CD14-positive monocyte (primary cell): ENCODE measurements around the gene GNPTAB. TPM values are rescaled to one million over a fixed set of nuclear protein-coding genes. Genes with fewer than 3 reads are reported as not detected.
A peak's percentile ranks its signal among the peaks of the same experiment; 100 is the strongest.

Source experiments
- DNase-seq, 3 donors: peaks; one replicate each; pipeline ENCODE4 v3.0.0-alpha.2; 2011 to 2022
- H2AFZ ChIP-seq: 2 replicates; pipeline ENCODE4 v1.6.0; 2012; ENCODE audit warnings: mild to moderate bottlenecking, low read depth, low read length, inconsistent platforms; ENCODE audit not compliant: insufficient read depth, poor library complexity, severe bottlenecking
- H3K27ac ChIP-seq, 2 donors: 1 replicate in 1 of 2; 2 replicates in 1 of 2; pipeline ENCODE4 v1.5.1; 2012 to 2013; ENCODE audit warnings: low read length in 2 of 2, control low read depth in 1 of 2, inconsistent platforms in 1 of 2, low read depth in 1 of 2, mild to moderate bottlenecking in 1 of 2
- H3K27me3 ChIP-seq, 2 donors: one replicate each; pipeline versions ENCODE4 v1.6.0 to v1.6.1; 2011 to 2013; ENCODE audit warnings: low read length in 2 of 2; ENCODE audit not compliant: control insufficient read depth in 2 of 2, insufficient read depth in 2 of 2
- H3K36me3 ChIP-seq, 2 donors: replicated peaks in 1 of 2; 1 replicate in 1 of 2; 2 replicates in 1 of 2; pipeline versions ENCODE4 v1.5.1 to v1.6.1; 2012 to 2013; ENCODE audit warnings: low read length in 2 of 2, control low read depth in 1 of 2, inconsistent platforms in 1 of 2, mild to moderate bottlenecking in 1 of 2; ENCODE audit not compliant: insufficient read depth in 2 of 2, control insufficient read depth in 1 of 2
- H3K4me1 ChIP-seq, 2 donors: 1 replicate in 1 of 2; 2 replicates in 1 of 2; pipeline versions ENCODE4 v1.5.1 to v1.6.1; 2012 to 2013; ENCODE audit warnings: low read length in 2 of 2, control low read depth in 1 of 2, inconsistent platforms in 1 of 2, mild to moderate bottlenecking in 1 of 2, moderate library complexity in 1 of 2; ENCODE audit not compliant: insufficient read depth in 2 of 2, control insufficient read depth in 1 of 2
- H3K4me2 ChIP-seq: replicated peaks from 2 replicates; pipeline ENCODE3; 2012; ENCODE audit warnings: low read length, moderate library complexity, mild to moderate bottlenecking; ENCODE audit not compliant: poor library complexity, severe bottlenecking; ENCODE audit errors: extremely low read depth
- H3K4me3 ChIP-seq, 3 experiments: fragments of 200-600 bp in 1 of 3; sonication (generic) in 1 of 3; replicated peaks in 1 of 3; 1 replicate in 2 of 3; 2 replicates in 1 of 3; pipeline ENCODE4 v1.5.1; 2011 to 2013; ENCODE audit warnings: low read length in 3 of 3, mild to moderate bottlenecking in 3 of 3, control low read depth in 2 of 3, low read depth in 2 of 3, inconsistent platforms in 1 of 3, moderate library complexity in 1 of 3
- H3K79me2 ChIP-seq: 2 replicates; pipeline ENCODE4 v1.6.0; 2012; ENCODE audit warnings: mild to moderate bottlenecking, control low read depth, inconsistent platforms, low read length, moderate library complexity; ENCODE audit not compliant: insufficient read depth
- H3K9ac ChIP-seq: 2 replicates; pipeline ENCODE4 v1.6.0; 2017; ENCODE audit warnings: low read length, mild to moderate bottlenecking; ENCODE audit not compliant: insufficient read depth, poor library complexity, severe bottlenecking
- H3K9me3 ChIP-seq, 2 donors: replicated peaks in 1 of 2; 1 replicate in 1 of 2; 2 replicates in 1 of 2; pipeline versions ENCODE4 v1.5.1 to v1.6.1; 2012 to 2013; ENCODE audit warnings: low read length in 2 of 2, control low read depth in 1 of 2; ENCODE audit not compliant: control insufficient read depth in 1 of 2, insufficient read depth in 1 of 2
- H4K20me1 ChIP-seq: 2 replicates; pipeline ENCODE4 v1.6.0; 2012; ENCODE audit warnings: mild to moderate bottlenecking, low read length, control low read depth, moderate library complexity; ENCODE audit not compliant: insufficient read depth
- H3K27ac Mint-ChIP-seq, 7 donors: one replicate each; pipeline ENCODE4 v1.8.0; 2020; ENCODE audit warnings: mild to moderate bottlenecking in 7 of 7, mixed read lengths in 7 of 7, moderate library complexity in 6 of 7, inconsistent platforms in 2 of 7
- H3K27me3 Mint-ChIP-seq, 3 donors: one replicate each; pipeline ENCODE4 v1.8.0; 2021 to 2022; ENCODE audit warnings: low read depth in 3 of 3, mild to moderate bottlenecking in 3 of 3, mixed read lengths in 3 of 3, moderate library complexity in 3 of 3, inconsistent platforms in 1 of 3
- H3K36me3 Mint-ChIP-seq, 2 donors: one replicate each; pipeline ENCODE4 v1.8.0; 2020; ENCODE audit warnings: mixed read lengths in 2 of 2, inconsistent platforms in 1 of 2, mild to moderate bottlenecking in 1 of 2
- H3K4me1 Mint-ChIP-seq: one replicate; pipeline ENCODE4 v1.8.0; 2020; ENCODE audit warnings: mild to moderate bottlenecking, mixed read lengths
- H3K4me3 Mint-ChIP-seq, 2 donors: one replicate each; pipeline ENCODE4 v1.8.0; 2020; ENCODE audit warnings: mild to moderate bottlenecking in 2 of 2, mixed read lengths in 2 of 2, moderate library complexity in 1 of 2
- H3K9me3 Mint-ChIP-seq, 7 donors: one replicate each; pipeline ENCODE4 v1.8.0; 2020 to 2022; ENCODE audit warnings: mixed read lengths in 7 of 7, mild to moderate bottlenecking in 6 of 7, moderate library complexity in 6 of 7, inconsistent platforms in 2 of 7
- CTCF ChIP-seq: fragments of 200-600 bp; IDR thresholded peaks from one replicate; pipeline ENCODE4 v1.8.0; 2022; ENCODE audit warnings: antibody characterized with exemption, mild to moderate bottlenecking
- WGBS: methylation state at CpG from one replicate; pipeline ENCODE4 v1.1.5; 2013; ENCODE audit warnings: missing lambda C conversion rate; ENCODE audit not compliant: insufficient coverage; 5-methylcytosine and 5-hydroxymethylcytosine counted together
- intact Hi-C, 2 donors: fragments of 100-400 bp; cut with micrococcal nuclease; formaldehyde crosslinking; loops; one replicate each; pipeline versions ENCODE4 v1.15.0 to v1.15.1; 2023
- polyA plus RNA-seq, 3 donors: library from polyadenylated mRNA; depleted of rRNA in 1 of 3; unstranded in 2 of 3; stranded (reverse) in 1 of 3; fragments of 300-500 nt in 2 of 3; fragments of >200 nt in 1 of 3; fragmentation: Illumina TruSeq in 2 of 3; gene quantifications; 1 replicate in 2 of 3; 2 replicates in 1 of 3; pipeline ENCODE4 v1.2.3, GENCODE V29; 2012 to 2021

Gene GNPTAB
- polyA plus RNA-seq, 3 donors = 14.4 to 29.1 (median 24.1) TPM

GRCh38 chr12:101700299-101700820 is 130.4 kb downstream of the GNPTAB start:
- DNase-seq = no peak
- Mint-ChIP-seq H3K4me1 (peaks cover 67% of the 10 kb centered on the region), H3K27ac (peak overlapping the region in 1 of 7 donors; percentile 3), H3K36me3 (peaks cover 7 to 10% of the 10 kb centered on the region in 2 donors), H3K27me3 (no peaks in the 10 kb centered on the region), H3K4me3 (peak overlapping the region in 1 of 2 donors; percentile 51), H3K9me3 (no peaks in the 10 kb centered on the region)
- intact Hi-C loops = no loop called here
- no peak overlapping the region for H3K9ac ChIP-seq
- peaks cover 2 to 7% of the 10 kb centered on the region in 2 donors for H3K36me3 ChIP-seq
- H4K20me1 ChIP-seq = peaks cover 50% of the 10 kb centered on the region
- H2AFZ ChIP-seq = no peak overlapping the region
- peak overlapping the region; percentile 19 for H3K4me2 ChIP-seq
- 80% methylated on average over 1 of the region's 2 CpGs for WGBS
- TF ChIP-seq CTCF = no peak
- peak overlapping the region in 1 of 2 donors; percentile 3 for H3K27ac ChIP-seq
- H3K4me1 ChIP-seq = peaks cover 31 to 57% of the 10 kb centered on the region in 2 donors
- no peak overlapping the region for H3K4me3 ChIP-seq
- peaks cover 79% of the 10 kb centered on the region for H3K79me2 ChIP-seq
- no peaks in the 10 kb centered on the region for H3K9me3 ChIP-seq
- no peaks in the 10 kb centered on the region for H3K27me3 ChIP-seq

GRCh38 chr12:101698800-101699347 is 131.9 kb downstream of the GNPTAB start:
- Histone ChIP-seq H2AFZ (peak overlapping the region; percentile 95), H3K27ac (peak overlapping the region; percentile 57 to 87), H3K9me3 (no peaks in the 10 kb centered on the region), H3K4me3 (peak overlapping the region; percentile 89 to 94 (median 92)), H3K79me2 (peaks cover 74% of the 10 kb centered on the region), H3K4me1 (peaks cover 32 to 60% of the 10 kb centered on the region in 2 donors), H3K36me3 (peaks cover 2 to 7% of the 10 kb centered on the region in 2 donors), H3K4me2 (peak overlapping the region; percentile 85), H3K9ac (peak overlapping the region; percentile 87), H4K20me1 (peaks cover 48% of the 10 kb centered on the region), H3K27me3 (no peaks in the 10 kb centered on the region)
- 100% methylated on average over 5 of the region's 12 CpGs for WGBS
- peak overlapping the region; percentile 76 to 90 (median 85) for H3K27ac Mint-ChIP-seq
- peak overlapping the region; percentile 96 for H3K4me3 Mint-ChIP-seq
- TF ChIP-seq CTCF = no peak
- peaks cover 0 to 2% (median 0%) of the 10 kb centered on the region in 3 donors for H3K27me3 Mint-ChIP-seq
- no peak for DNase-seq
- peaks cover 72% of the 10 kb centered on the region for H3K4me1 Mint-ChIP-seq
- no peaks in the 10 kb centered on the region for H3K9me3 Mint-ChIP-seq
- intact Hi-C loops = no loop called here
- peaks cover 7 to 10% of the 10 kb centered on the region in 2 donors for H3K36me3 Mint-ChIP-seq
